LNCaP clone FGC (cell line): ENCODE results near the gene SPIB.

Source experiments
- DNase-seq: peaks from one replicate; pipeline ENCODE4 v3.0.0-alpha.2; 2011; ENCODE audit warnings: low read depth
- H3K4me3 ChIP-seq: 2 replicates; pipeline ENCODE4 v1.5.1; 2011; ENCODE audit warnings: mild to moderate bottlenecking, low read depth, low read length, control low read depth
- TF ChIP-seq, protein P1 (sequence below): IDR thresholded peaks from 2 replicates; pipeline ENCODE4 v1.5.1; 2012; ENCODE audit warnings: mild to moderate bottlenecking; ENCODE audit not compliant: control insufficient read depth, insufficient read depth; ENCODE audit errors: extremely low read depth

Gene SPIB

DNA sequence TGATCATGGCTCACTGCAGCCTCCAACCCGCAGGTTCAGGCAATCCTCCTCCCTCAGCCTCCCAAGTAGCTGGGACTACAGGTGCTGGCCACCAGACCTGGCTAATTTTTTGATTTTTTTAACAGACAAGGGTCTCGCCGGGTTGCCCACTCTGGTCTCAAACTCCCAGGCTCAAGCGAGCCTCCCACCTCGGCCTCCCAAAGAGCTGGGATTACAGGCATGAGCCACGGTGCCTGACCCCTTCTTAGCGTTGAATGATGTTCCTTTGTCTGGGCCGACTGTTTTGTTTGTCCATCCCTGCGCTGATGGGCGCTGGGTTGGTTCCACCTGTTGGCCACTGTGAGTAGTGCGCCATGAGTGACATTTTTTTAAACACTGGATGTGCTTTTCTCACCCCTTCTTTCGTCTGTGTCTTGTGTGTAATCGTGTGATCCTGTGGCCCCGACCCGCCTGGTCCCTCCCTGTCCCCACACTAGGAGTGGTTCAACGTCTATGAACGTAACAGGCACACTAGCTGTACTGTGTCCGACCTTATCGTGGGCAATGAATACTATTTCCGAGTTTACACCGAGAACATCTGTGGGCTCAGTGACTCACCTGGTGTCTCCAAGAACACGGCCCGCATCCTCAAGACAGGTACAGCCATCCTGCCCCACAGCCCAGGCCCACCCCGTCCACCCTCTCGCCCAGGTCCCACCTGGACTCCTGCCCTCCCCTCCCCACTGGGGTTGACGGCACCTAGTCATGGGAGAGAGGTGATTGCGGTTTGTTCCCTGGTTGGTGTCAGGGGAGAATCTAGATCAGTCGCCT lies 42.5 kb downstream of the SPIB start:
- TF ChIP-seq, protein P1, sequence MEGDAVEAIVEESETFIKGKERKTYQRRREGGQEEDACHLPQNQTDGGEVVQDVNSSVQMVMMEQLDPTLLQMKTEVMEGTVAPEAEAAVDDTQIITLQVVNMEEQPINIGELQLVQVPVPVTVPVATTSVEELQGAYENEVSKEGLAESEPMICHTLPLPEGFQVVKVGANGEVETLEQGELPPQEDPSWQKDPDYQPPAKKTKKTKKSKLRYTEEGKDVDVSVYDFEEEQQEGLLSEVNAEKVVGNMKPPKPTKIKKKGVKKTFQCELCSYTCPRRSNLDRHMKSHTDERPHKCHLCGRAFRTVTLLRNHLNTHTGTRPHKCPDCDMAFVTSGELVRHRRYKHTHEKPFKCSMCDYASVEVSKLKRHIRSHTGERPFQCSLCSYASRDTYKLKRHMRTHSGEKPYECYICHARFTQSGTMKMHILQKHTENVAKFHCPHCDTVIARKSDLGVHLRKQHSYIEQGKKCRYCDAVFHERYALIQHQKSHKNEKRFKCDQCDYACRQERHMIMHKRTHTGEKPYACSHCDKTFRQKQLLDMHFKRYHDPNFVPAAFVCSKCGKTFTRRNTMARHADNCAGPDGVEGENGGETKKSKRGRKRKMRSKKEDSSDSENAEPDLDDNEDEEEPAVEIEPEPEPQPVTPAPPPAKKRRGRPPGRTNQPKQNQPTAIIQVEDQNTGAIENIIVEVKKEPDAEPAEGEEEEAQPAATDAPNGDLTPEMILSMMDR, result peak; percentile 90
- DNase-seq, result peak; percentile 30
- no peak overlapping the region for H3K4me3 ChIP-seq

DNA sequence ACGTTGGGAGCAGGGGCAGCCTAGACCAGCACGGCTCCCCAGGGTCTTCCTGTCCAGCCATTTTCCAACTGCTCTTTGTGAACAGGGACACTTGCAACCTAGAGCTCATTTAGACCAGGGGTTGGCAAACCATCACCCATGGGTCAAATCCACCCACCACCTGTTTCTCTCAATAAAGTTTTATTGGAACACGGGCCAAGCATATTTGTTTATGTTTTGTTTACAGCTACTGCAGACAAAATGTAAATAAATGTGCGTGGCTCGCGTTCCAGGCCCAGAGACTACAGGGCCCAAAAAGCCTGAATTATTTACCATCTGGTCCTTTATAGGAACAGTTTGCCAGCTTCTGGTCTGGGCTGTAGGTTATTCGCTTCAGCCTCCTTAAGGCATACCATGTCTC lies 44.2 kb downstream of the SPIB start:
- TF ChIP-seq, protein P1, result no peak
- H3K4me3 ChIP-seq, result no peak overlapping the region
- DNase-seq, result no peak

DNA sequence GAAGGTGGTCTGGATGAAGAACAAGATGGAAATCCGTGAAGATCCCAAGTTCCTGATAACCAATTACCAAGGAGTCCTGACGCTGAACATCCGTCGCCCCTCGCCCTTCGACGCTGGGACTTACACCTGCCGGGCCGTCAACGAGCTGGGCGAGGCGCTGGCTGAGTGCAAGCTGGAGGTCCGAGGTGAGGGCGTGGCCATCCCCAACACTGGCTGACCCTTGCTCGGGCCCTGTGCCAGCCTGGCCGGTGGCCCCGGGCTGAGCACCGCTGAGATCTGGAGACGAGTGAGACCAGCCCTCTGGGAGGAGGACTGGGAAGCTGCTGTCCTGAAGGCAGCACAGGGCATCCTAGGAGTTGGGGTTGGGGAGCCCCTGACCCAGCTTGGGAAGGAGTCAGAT lies 45.6 kb downstream of the SPIB start:
- no peak overlapping the region for H3K4me3 ChIP-seq
- no peak for DNase-seq

DNA sequence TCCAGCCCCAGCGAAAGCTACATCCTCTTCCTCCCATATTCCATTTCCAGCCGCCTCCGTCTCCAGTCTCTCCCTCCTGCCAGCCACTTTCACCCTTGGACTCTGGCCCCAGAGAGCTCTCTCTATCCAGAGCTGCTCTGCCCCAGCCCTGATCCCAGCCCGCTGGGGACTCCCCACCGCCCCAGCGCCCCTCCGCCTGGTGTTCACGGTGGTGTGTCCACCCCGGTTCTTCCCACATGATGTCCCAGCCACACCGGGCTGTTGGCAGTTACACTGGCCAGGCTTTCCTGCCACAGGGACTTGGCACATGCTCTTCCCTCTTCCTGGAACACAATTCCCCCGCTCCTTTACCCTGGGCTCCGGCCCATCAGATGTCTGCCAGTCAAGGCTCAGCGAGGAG lies 46.3 kb downstream of the SPIB start:
- no peak for DNase-seq
- no peak overlapping the region for H3K4me3 ChIP-seq
- TF ChIP-seq, protein P1, result no peak

More for the DNA sequence above, 45.6 kb downstream of the SPIB start:
- TF ChIP-seq, protein P1, result no peak

DNA sequence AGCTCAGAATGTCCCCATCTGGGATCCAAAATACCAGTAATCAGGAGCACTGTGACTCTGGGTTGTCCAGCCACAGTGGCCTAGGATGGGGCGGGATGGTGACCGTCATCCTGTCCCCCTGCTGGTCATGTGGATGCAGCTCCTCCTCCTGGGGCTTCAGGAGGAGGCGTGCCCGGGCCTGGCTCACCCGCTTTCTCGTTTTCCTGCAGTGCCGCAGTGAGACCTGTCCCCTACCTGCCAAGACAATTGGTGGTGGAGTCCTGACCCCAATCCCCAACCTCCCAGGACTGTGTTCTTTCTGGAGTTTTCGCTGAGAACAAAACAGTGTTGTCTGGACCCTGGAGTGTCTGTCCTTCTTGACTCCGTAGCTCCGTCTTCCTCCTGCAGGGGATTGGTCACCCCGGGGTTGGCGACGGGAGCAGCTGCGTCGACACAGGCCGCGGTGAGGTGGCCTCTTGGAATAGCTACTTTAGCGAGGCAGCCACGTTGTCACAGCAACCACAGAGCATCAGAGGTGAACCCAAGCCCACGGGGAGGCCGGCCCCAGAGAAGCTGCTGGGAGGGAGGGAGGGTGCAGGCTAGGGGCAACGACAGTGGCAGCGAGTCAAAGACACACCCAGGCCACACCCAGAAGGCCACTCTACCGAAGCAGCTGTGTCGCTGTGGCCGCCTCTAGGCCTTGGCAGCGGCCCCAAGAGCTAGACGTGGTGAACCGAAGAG lies 47.4 kb downstream of the SPIB start:
- H3K4me3 ChIP-seq, result no peak overlapping the region
- no peak for DNase-seq
- TF ChIP-seq, protein P1, result no peak

DNA sequence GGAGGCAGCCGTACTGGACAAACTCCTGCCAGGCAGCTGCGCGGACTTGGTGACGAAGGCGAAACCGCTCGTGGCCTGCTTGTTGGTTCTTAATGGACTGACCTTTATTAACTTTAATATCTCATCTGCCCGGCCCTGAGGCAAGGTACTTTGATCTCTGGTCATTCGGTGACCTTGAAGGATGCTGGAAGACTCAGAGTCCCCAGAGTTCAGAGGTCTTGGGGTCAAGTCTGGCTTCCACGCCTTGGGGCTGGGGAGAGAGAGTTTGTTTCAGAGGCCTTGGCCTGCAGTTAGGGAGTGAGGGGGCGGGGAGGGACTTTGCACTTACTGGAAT lies 47.9 kb downstream of the SPIB start:
- no peak for DNase-seq
- TF ChIP-seq, protein P1, result no peak
- no peak overlapping the region for H3K4me3 ChIP-seq

DNA sequence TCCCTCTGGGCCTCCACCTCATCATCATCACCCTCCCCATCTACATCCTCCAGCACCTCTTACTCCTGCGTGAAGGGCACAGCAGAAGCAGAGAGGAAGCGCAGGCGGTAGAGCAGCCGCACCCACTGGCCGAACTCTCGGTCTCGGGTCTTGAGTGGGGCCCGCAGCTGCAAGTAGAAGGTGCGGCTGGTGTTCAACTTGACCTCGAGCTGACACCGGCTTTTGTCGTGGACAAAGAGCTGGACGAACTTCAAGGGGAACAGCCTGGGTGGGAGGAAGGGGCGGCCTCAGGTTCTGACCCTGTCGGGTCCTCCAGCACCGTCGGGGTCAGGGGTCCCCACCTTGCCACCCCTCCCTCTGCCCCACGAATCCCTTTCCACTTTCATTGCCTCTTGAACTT lies 48.8 kb downstream of the SPIB start:
- TF ChIP-seq, protein P1, result no peak

More for the DNA sequence above, 48.8 kb downstream of the SPIB start:
- DNase-seq, result no peak
- no peak overlapping the region for H3K4me3 ChIP-seq
